ENCODE data around the gene MRTFA. TPM values are rescaled to one million over a fixed set of nuclear protein-coding genes. Genes with fewer than 3 reads are reported as not detected.
A peak's percentile ranks its signal among the peaks of the same experiment; 100 is the strongest.

Gene MRTFA
- total RNA-seq, 1 donor from 2014 or later: 105 TPM

GRCh38 chr22:40436505-40437431 lies 199.8 kb downstream of the MRTFA start:
- TF ChIP-seq, protein P1, sequence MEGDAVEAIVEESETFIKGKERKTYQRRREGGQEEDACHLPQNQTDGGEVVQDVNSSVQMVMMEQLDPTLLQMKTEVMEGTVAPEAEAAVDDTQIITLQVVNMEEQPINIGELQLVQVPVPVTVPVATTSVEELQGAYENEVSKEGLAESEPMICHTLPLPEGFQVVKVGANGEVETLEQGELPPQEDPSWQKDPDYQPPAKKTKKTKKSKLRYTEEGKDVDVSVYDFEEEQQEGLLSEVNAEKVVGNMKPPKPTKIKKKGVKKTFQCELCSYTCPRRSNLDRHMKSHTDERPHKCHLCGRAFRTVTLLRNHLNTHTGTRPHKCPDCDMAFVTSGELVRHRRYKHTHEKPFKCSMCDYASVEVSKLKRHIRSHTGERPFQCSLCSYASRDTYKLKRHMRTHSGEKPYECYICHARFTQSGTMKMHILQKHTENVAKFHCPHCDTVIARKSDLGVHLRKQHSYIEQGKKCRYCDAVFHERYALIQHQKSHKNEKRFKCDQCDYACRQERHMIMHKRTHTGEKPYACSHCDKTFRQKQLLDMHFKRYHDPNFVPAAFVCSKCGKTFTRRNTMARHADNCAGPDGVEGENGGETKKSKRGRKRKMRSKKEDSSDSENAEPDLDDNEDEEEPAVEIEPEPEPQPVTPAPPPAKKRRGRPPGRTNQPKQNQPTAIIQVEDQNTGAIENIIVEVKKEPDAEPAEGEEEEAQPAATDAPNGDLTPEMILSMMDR (IDR thresholded peaks at IDR 0.05; ENCODE audit: unreplicated experiment): peak; percentile 73
- H3K4me3 Mint-ChIP-seq: no peak overlapping the region
- no peaks in the 10 kb centered on the region for H3K9me3 Mint-ChIP-seq
- peak overlapping the region; percentile 69 for H3K27ac Mint-ChIP-seq
- no peaks in the 10 kb centered on the region for H3K27me3 Mint-ChIP-seq (ENCODE audit: low read depth)
- H3K36me3 Mint-ChIP-seq: peaks cover 18% of the 10 kb centered on the region
- H3K4me1 Mint-ChIP-seq: peaks cover 10% of the 10 kb centered on the region
- no peak for DNase-seq (ENCODE audit: low spot score in 2 of 2, unreplicated experiment in 2 of 2)

DNA sequence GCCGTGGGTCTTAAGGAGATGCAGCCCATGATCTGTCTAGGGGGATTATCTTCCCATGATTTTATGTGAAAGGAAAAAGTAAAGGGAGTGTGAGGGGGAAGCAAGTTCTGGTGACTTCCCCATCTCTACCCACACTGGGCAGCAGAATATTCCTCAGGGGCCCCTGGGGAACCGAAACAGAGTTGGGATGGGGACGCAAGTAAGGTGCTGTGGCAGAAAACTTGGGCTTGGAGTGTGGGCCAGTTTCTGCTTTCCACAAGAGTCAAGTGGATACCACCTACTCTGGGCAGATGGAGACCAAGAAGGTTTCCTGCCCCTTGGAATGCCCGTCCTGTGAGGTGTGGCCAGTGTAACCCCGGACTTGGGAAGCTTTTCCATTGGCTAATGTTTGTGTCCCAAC lies 201.8 kb downstream of the MRTFA start:
- no peak for DNase-seq (ENCODE audit: low spot score in 2 of 2, unreplicated experiment in 2 of 2)
- Mint-ChIP-seq H3K4me1 (peaks cover 10% of the 10 kb centered on the region), H3K36me3 (peaks cover 20% of the 10 kb centered on the region), H3K4me3 (no peak overlapping the region), H3K27me3 (ENCODE audit: low read depth) (no peaks in the 10 kb centered on the region), H3K27ac (no peak overlapping the region), H3K9me3 (no peaks in the 10 kb centered on the region)
- TF ChIP-seq, protein P1 (IDR thresholded peaks at IDR 0.05; ENCODE audit: unreplicated experiment): no peak

- TF ChIP-seq, protein P1 (IDR thresholded peaks at IDR 0.05; ENCODE audit: unreplicated experiment): no peak
- no peak overlapping the region for H3K4me3 Mint-ChIP-seq
- no peaks in the 10 kb centered on the region for H3K27me3 Mint-ChIP-seq (ENCODE audit: low read depth)
- H3K27ac Mint-ChIP-seq: no peak overlapping the region
- peaks cover 10% of the 10 kb centered on the region for H3K4me1 Mint-ChIP-seq
- DNase-seq (ENCODE audit: low spot score in 2 of 2, unreplicated experiment in 2 of 2): no peak
- no peaks in the 10 kb centered on the region for H3K9me3 Mint-ChIP-seq
- H3K36me3 Mint-ChIP-seq: peaks cover 21% of the 10 kb centered on the region
Observed at GRCh38 chr22:40434106-40434505, 202.4 kb downstream of the MRTFA start.

- DNase-seq (ENCODE audit: low spot score in 2 of 2, unreplicated experiment in 2 of 2): no peak
- H3K36me3 Mint-ChIP-seq: peaks cover 23% of the 10 kb centered on the region
- H3K27ac Mint-ChIP-seq: no peak overlapping the region
- no peak overlapping the region for H3K4me3 Mint-ChIP-seq
- TF ChIP-seq, protein P1 (IDR thresholded peaks at IDR 0.05; ENCODE audit: unreplicated experiment): no peak
- no peaks in the 10 kb centered on the region for H3K27me3 Mint-ChIP-seq (ENCODE audit: low read depth)
- H3K9me3 Mint-ChIP-seq: no peaks in the 10 kb centered on the region
- peaks cover 10% of the 10 kb centered on the region for H3K4me1 Mint-ChIP-seq
Observed at GRCh38 chr22:40433416-40434090, 203.0 kb downstream of the MRTFA start.

DNA sequence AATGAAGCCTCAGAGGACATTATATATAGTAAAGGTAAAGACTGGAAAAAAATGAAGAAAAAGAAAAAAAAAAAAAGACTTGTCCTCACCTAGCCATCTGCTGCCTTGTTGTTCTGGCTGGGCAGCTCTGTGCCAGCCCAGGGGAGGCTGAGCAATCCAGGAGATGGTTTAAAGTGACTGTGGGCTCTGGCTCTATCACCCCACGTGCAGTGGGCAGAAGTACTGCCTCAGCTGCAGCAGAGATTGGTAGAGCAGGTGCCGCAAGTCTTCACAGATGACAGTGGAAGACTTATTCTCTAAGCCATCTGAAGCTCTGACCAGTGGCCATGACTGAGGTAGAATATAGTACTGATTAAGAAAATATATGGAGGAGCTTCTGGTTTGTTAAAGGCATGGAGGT lies 203.9 kb downstream of the MRTFA start:
- H3K36me3 Mint-ChIP-seq: peaks cover 24% of the 10 kb centered on the region
- TF ChIP-seq, protein P1 (IDR thresholded peaks at IDR 0.05; ENCODE audit: unreplicated experiment): no peak
- H3K27ac Mint-ChIP-seq: no peak overlapping the region
- no peaks in the 10 kb centered on the region for H3K27me3 Mint-ChIP-seq (ENCODE audit: low read depth)
- H3K9me3 Mint-ChIP-seq: no peaks in the 10 kb centered on the region
- H3K4me1 Mint-ChIP-seq: peaks cover 10% of the 10 kb centered on the region
- no peak overlapping the region for H3K4me3 Mint-ChIP-seq
- no peak for DNase-seq (ENCODE audit: low spot score in 2 of 2, unreplicated experiment in 2 of 2)

All from mesothelial cell of epicardium (in vitro differentiated cells).